H1 (cell line): ENCODE results near the gene ING1. TPM values are rescaled to one million over a fixed set of nuclear protein-coding genes. Genes with fewer than 3 reads are reported as not detected.

Source experiments
- BACH1 ChIP-seq: IDR thresholded peaks from 2 replicates; pipeline ENCODE4 v1.6.1; 2012; ENCODE audit warnings: low read length, improper control_type of control experiment
- BCL11A ChIP-seq, 2 experiments: IDR thresholded peaks; one replicate each; pipeline ENCODE4 v1.6.1; 2011; ENCODE audit warnings: low read depth in 2 of 2, low read length in 2 of 2, mild to moderate bottlenecking in 2 of 2
- CBX5 ChIP-seq: fragments of 300-800, 300-1000 bp; sonication (generic); IDR thresholded peaks from 2 replicates; pipeline ENCODE4 v1.7.1; 2016; ENCODE audit warnings: antibody characterized with exemption, low read length, low read depth
- CBX8 ChIP-seq: fragments of 300-800, 300-1000 bp; sonication (generic); IDR thresholded peaks from 2 replicates; pipeline ENCODE4 v1.7.1; 2016; ENCODE audit warnings: low read depth, low read length, borderline replicate concordance
- CEBPB ChIP-seq: IDR thresholded peaks from 2 replicates; pipeline ENCODE4 v1.6.1; 2012; ENCODE audit warnings: low read depth, low read length
- CHD1 ChIP-seq: IDR thresholded peaks from 2 replicates; pipeline ENCODE4 v1.6.1; 2012; ENCODE audit warnings: low read depth, low read length, improper control_type of control experiment
- CHD2 ChIP-seq: IDR thresholded peaks from 2 replicates; pipeline ENCODE4 v1.6.1; 2012; ENCODE audit warnings: low read length, improper control_type of control experiment
- HDAC6 ChIP-seq: IDR thresholded peaks from one replicate; pipeline ENCODE4 v1.7.1; 2012; ENCODE audit warnings: low read depth, mild to moderate bottlenecking, inconsistent platforms, low read length, moderate library complexity
- NANOG ChIP-seq: IDR thresholded peaks from 2 replicates; pipeline ENCODE4 v1.6.1; 2011; ENCODE audit warnings: low read length, low read depth, mild to moderate bottlenecking, inconsistent platforms; ENCODE audit not compliant: insufficient read depth, poor library complexity, severe bottlenecking
- POLR2AphosphoS5 ChIP-seq: IDR thresholded peaks from 2 replicates; pipeline ENCODE4 v1.6.1; 2011; ENCODE audit warnings: low read depth, low read length
- POU5F1 ChIP-seq: IDR thresholded peaks from 2 replicates; pipeline ENCODE4 v1.6.1; 2011; ENCODE audit warnings: low read depth, mild to moderate bottlenecking, low read length, moderate library complexity
- RAD21 ChIP-seq, 2 experiments: IDR thresholded peaks in 1 of 2; conservative IDR thresholded peaks in 1 of 2; 2 replicates each; pipeline ENCODE4 v1.6.1; 2011; ENCODE audit warnings: low read depth in 2 of 2, low read length in 2 of 2, improper control_type of control experiment in 1 of 2, inconsistent platforms in 1 of 2, mild to moderate bottlenecking in 1 of 2, moderate library complexity in 1 of 2
- RBBP5 ChIP-seq: IDR thresholded peaks from 2 replicates; pipeline ENCODE4 v1.7.1; 2012; ENCODE audit warnings: low read depth, mild to moderate bottlenecking, inconsistent platforms, low read length, moderate library complexity, borderline replicate concordance
- SP1 ChIP-seq: IDR thresholded peaks from 2 replicates; pipeline ENCODE4 v1.6.1; 2011; ENCODE audit warnings: low read depth, low read length
- SRF ChIP-seq: IDR thresholded peaks from 2 replicates; pipeline ENCODE4 v1.6.1; 2011; ENCODE audit warnings: mild to moderate bottlenecking, low read depth, low read length, moderate library complexity
- TAF7 ChIP-seq: optimal IDR thresholded peaks from 2 replicates; pipeline ENCODE3; 2011; ENCODE audit warnings: low read depth, mild to moderate bottlenecking, inconsistent platforms, low read length, moderate library complexity, borderline replicate concordance
- TBP ChIP-seq: IDR thresholded peaks from 2 replicates; pipeline ENCODE4 v1.6.1; 2011; ENCODE audit warnings: low read depth, low read length, improper control_type of control experiment
- TEAD4 ChIP-seq: IDR thresholded peaks from 2 replicates; pipeline ENCODE4 v1.6.1; 2012; ENCODE audit warnings: low read depth, low read length, inconsistent platforms, mixed read lengths
- YY1 ChIP-seq: IDR thresholded peaks from 2 replicates; pipeline ENCODE4 v1.6.1; 2011; ENCODE audit warnings: low read depth, mild to moderate bottlenecking, low read length
- ZNF274 ChIP-seq: IDR thresholded peaks from 2 replicates; pipeline ENCODE4 v1.7.0; 2012; ENCODE audit warnings: low read length, borderline replicate concordance; ENCODE audit errors: extremely low read depth
- polyA plus RNA-seq, 7 experiments: library from polyadenylated mRNA; depleted of rRNA in 3 of 7; stranded (reverse) in 5 of 7; unstranded in 2 of 7; fragments of >200 nt in 5 of 7; fragments of 200-250 nt in 2 of 7; gene quantifications; 1 replicate in 5 of 7; 2 replicates in 1 of 7; 4 replicates in 1 of 7; pipeline versions ENCODE4 v1.2.1 to v1.2.3, GENCODE V29; 2011 to 2013; ENCODE audit warnings: missing spikeins in 2 of 7, mixed read lengths in 2 of 7
- total RNA-seq: library from RNA; stranded (reverse); fragmentation: NEBNext Ultra II Directional; extraction: Animal tissue kit (Norgen Biotek cat#: 25700); gene quantifications from 2 replicates; pipeline ENCODE4 v1.2.1, GENCODE V29; 2021
- TF ChIP-seq, protein P1 (sequence below), 3 experiments: IDR thresholded peaks; 1 replicate in 2 of 3; 2 replicates in 1 of 3; pipeline versions ENCODE4 v1.5.1 to v1.6.1; 2011; ENCODE audit warnings: low read length in 3 of 3, mild to moderate bottlenecking in 3 of 3, inconsistent platforms in 2 of 3, low read depth in 1 of 3, moderate library complexity in 1 of 3; ENCODE audit not compliant: insufficient read depth in 1 of 3; ENCODE audit errors: control extremely low read depth in 1 of 3

The ING1 gene
- total and polyA plus RNA-seq, 2 of the 8 experiments (the other 6 are each of a cell fraction or from before 2014, with no cell fraction given), result 22.3 to 26.6 TPM

DNA sequence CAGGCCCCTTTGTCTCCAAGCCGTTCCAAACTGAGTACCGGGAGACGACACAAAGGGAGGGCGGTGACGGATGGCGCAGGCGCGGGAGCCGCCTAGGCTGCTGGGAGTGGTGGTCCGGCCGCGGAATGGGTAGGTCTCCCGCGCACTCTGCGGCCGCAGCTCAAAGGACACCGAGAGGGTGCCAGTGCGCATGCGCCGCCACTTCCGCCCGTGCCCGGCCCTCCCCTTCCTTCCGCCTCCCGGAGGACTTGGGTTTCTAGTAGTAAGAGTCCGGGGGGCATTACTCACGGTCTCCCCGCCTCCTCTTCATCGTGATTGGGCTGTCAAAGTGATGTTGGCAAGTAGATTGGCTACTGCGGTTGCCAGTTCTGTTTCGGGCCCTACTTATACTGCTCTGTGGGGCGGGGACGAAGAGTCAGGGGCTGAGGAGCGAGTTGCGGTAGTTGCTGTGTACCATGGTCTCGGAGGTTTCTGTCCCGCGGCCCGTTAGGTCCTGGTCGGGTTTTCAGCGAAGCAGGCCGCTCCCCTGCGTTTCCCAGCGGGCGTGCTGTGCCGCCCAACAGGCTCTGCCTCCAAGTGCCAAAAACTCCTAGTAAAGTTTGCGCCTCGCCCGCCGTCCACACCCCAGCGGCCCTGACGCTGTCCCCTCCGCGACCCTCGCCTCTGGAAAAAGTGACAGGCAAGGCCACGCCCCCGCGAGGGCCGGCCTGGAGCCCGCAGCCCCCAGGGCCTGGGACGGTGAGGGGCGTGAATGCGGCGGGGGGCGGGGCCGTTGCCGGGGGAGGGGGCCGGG, 455 bp upstream of the ING1 start (continued):
- TF ChIP-seq CEBPB (no peak), YY1 (no peak), SP1 (peak; percentile 99), ZNF274 (no peak), CBX8 (no peak), SRF (no peak), CBX5 (no peak), RAD21 (IDR thresholded peaks at IDR 0.05 in 1 of 2, conservative IDR thresholded peaks at IDR 0.05 in 1 of 2; ENCODE audit: low read depth in 2 of 2, low read length in 2 of 2) (no peak), TBP (peak; percentile 96), NANOG (no peak), POU5F1 (no peak), BACH1 (peak; percentile 29; the same call in 1 of the 2 replicates), CHD1 (no peak), HDAC6 (no peak), TEAD4 (no peak), BCL11A (IDR thresholded peaks at IDR 0.05; ENCODE audit: low read depth in 2 of 2, low read length in 2 of 2) (no peak), TAF7 (peak; percentile 19), POLR2AphosphoS5 (peak; percentile 98), CHD2 (peak; percentile 91), RBBP5 (no peak)
- TF ChIP-seq, protein P1, sequence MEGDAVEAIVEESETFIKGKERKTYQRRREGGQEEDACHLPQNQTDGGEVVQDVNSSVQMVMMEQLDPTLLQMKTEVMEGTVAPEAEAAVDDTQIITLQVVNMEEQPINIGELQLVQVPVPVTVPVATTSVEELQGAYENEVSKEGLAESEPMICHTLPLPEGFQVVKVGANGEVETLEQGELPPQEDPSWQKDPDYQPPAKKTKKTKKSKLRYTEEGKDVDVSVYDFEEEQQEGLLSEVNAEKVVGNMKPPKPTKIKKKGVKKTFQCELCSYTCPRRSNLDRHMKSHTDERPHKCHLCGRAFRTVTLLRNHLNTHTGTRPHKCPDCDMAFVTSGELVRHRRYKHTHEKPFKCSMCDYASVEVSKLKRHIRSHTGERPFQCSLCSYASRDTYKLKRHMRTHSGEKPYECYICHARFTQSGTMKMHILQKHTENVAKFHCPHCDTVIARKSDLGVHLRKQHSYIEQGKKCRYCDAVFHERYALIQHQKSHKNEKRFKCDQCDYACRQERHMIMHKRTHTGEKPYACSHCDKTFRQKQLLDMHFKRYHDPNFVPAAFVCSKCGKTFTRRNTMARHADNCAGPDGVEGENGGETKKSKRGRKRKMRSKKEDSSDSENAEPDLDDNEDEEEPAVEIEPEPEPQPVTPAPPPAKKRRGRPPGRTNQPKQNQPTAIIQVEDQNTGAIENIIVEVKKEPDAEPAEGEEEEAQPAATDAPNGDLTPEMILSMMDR (IDR thresholded peaks at IDR 0.05; ENCODE audit: control extremely low read depth in 1 of 3, insufficient read depth in 1 of 3, low read depth in 1 of 3, low read length in 3 of 3), result no peak
